K562 (cell line): ENCODE results near the gene SYVN1. TPM values are rescaled to one million over a fixed set of nuclear protein-coding genes. Genes with fewer than 3 reads are reported as not detected.

Experiments
- BMI1 ChIP-seq: fragments of 150-350 bp; IDR thresholded peaks from 2 replicates; pipeline ENCODE4 v1.6.1; 2014; ENCODE audit warnings: low read length
- CBX1 ChIP-seq: sonication (generic); IDR thresholded peaks from 2 replicates; pipeline ENCODE4 v1.6.1; 2016; ENCODE audit warnings: antibody characterized with exemption, low read depth, mild to moderate bottlenecking
- DPF2 ChIP-seq: fragments of 450-650 bp; IDR thresholded peaks from 2 replicates; pipeline ENCODE4 v1.6.1; 2016
- EHMT2 ChIP-seq: fragments of 450-650 bp; IDR thresholded peaks from 2 replicates; pipeline ENCODE4 v1.6.1; 2018; ENCODE audit warnings: antibody characterized with exemption
- EP400 ChIP-seq: fragments of 450-650 bp; IDR thresholded peaks from 2 replicates; pipeline ENCODE4 v1.6.1; 2017; ENCODE audit warnings: antibody characterized with exemption, mild to moderate bottlenecking, moderate library complexity
- ETV1 ChIP-seq: fragments of 450-650 bp; conservative IDR thresholded peaks from 2 replicates; pipeline ENCODE4 v1.6.1; 2016; ENCODE audit warnings: missing genetic modification characterization, control low read depth, low read depth, missing compliant biosample characterization
- ETV5 ChIP-seq: sonication (generic); formaldehyde crosslinking; IDR thresholded peaks from 2 replicates; pipeline ENCODE4 v1.4.0; 2020; ENCODE audit warnings: low read depth, mild to moderate bottlenecking, missing genetic modification reagents
- GABPB1 ChIP-seq: sonication (generic); formaldehyde crosslinking; IDR thresholded peaks from 2 replicates; pipeline ENCODE4 v1.8.0; 2022; ENCODE audit warnings: mild to moderate bottlenecking, missing genetic modification reagents
- HCFC1 ChIP-seq: IDR thresholded peaks from 2 replicates; pipeline ENCODE4 v1.6.1; 2012; ENCODE audit warnings: low read depth, low read length, improper control_type of control experiment
- HNRNPL ChIP-seq: fragments of 200-400 bp; formaldehyde crosslinking; IDR thresholded peaks from 2 replicates; pipeline ENCODE4 v1.6.1; 2017; ENCODE audit warnings: low read depth, mild to moderate bottlenecking, low read length
- HOXB6 ChIP-seq: fragments of 250-450 bp; sonication (Bioruptor Pico); IDR thresholded peaks from 2 replicates; pipeline ENCODE4 v1.5.1; 2022; ENCODE audit warnings: mild to moderate bottlenecking, borderline replicate concordance
- LARP7 ChIP-seq: fragments of 450-650 bp; IDR thresholded peaks from 2 replicates; pipeline ENCODE4 v1.6.1; 2016
- LCOR ChIP-seq: sonication (generic); formaldehyde crosslinking; IDR thresholded peaks from 2 replicates; pipeline ENCODE4 v1.8.0; 2022; ENCODE audit warnings: mild to moderate bottlenecking, missing genetic modification reagents
- MBD2 ChIP-seq: sonication (generic); IDR thresholded peaks from 2 replicates; pipeline ENCODE4 v1.6.1; 2016; ENCODE audit warnings: low read depth, borderline replicate concordance
- MEF2A ChIP-seq: IDR thresholded peaks from 2 replicates; pipeline ENCODE4 v1.6.1; 2011; ENCODE audit warnings: low read depth, mild to moderate bottlenecking, low read length, moderate library complexity; ENCODE audit not compliant: control insufficient read depth
- NFXL1 ChIP-seq: fragments of 450-650 bp; formaldehyde crosslinking; IDR thresholded peaks from 2 replicates; pipeline ENCODE4 v1.4.0; 2021; ENCODE audit warnings: mild to moderate bottlenecking
- PML ChIP-seq: IDR thresholded peaks from 2 replicates; pipeline ENCODE4 v1.6.1; 2012; ENCODE audit warnings: low read length, inconsistent platforms
- RBFOX2 ChIP-seq: fragments of 200-400 bp; formaldehyde crosslinking; IDR thresholded peaks from 2 replicates; pipeline ENCODE4 v1.6.1; 2017; ENCODE audit warnings: low read depth, mild to moderate bottlenecking, low read length, moderate library complexity
- RBM14 ChIP-seq: fragments of 200-400 bp; formaldehyde crosslinking; IDR thresholded peaks from 2 replicates; pipeline ENCODE4 v1.6.1; 2018; ENCODE audit warnings: low read depth, mild to moderate bottlenecking, low read length, moderate library complexity, borderline replicate concordance; ENCODE audit not compliant: insufficient read depth
- RBM34 ChIP-seq: fragments of 200-400 bp; formaldehyde crosslinking; IDR thresholded peaks from 2 replicates; pipeline ENCODE4 v1.6.1; 2018; ENCODE audit warnings: low read length, borderline replicate concordance; ENCODE audit not compliant: insufficient read depth
- SIN3A ChIP-seq, 2 experiments: fragments of 150-350 bp in 1 of 2; IDR thresholded peaks; 2 replicates each; pipeline ENCODE4 v1.6.1; 2011 to 2016; ENCODE audit warnings: borderline replicate concordance in 2 of 2, low read depth in 2 of 2, low read length in 2 of 2, mild to moderate bottlenecking in 2 of 2, moderate library complexity in 2 of 2; ENCODE audit not compliant: control insufficient read depth in 1 of 2
- TAF7 ChIP-seq: fragments of 450-650 bp; IDR thresholded peaks from 2 replicates; pipeline ENCODE4 v1.6.1; 2016; ENCODE audit warnings: missing genetic modification characterization, missing compliant biosample characterization
- ZNF175 ChIP-seq: fragments of 200-800 bp; sonication (Bioruptor generic); IDR thresholded peaks from 2 replicates; pipeline ENCODE4 v1.6.1; 2016; ENCODE audit warnings: low read depth, mild to moderate bottlenecking, missing genetic modification characterization, missing compliant biosample characterization
- ZNF408 ChIP-seq: fragments of 250-450 bp; sonication (Bioruptor Pico); IDR thresholded peaks from 2 replicates; pipeline ENCODE4 v1.4.0; 2020; ENCODE audit warnings: low read depth, mild to moderate bottlenecking, moderate library complexity
- ZNF436 ChIP-seq: fragments of 250-450, 450-650 bp; sonication (Bioruptor Pico); formaldehyde crosslinking; IDR thresholded peaks from 2 replicates; pipeline ENCODE4 v1.7.0; 2020; ENCODE audit warnings: mild to moderate bottlenecking
- ZNF644 ChIP-seq: fragments of 200-800 bp; sonication (Bioruptor generic); IDR thresholded peaks from 2 replicates; pipeline ENCODE4 v1.6.1; 2016; ENCODE audit warnings: low read depth, missing genetic modification characterization, missing compliant biosample characterization
- polyA plus RNA-seq, 8 experiments: library from polyadenylated mRNA; depleted of rRNA in 4 of 8; stranded (reverse) in 5 of 8; unstranded in 3 of 8; fragments of >200 nt; fragmentation: Nextera tagmentation in 2 of 8; fragmentation: Illumina TruSeq in 1 of 8; extraction: Ambion mirVana in 2 of 8; extraction: Trizol in 1 of 8; gene quantifications; 2 replicates each; pipeline versions ENCODE4 v1.2.1 to v1.2.3, GENCODE V29; 2011 to 2014; ENCODE audit warnings: inconsistent platforms in 1 of 8, missing spikeins in 1 of 8
- total RNA-seq, 7 experiments: library from RNA; depleted of rRNA in 6 of 7; stranded (reverse); fragments of >200 nt in 6 of 7; fragmentation: Illumina TruSeq in 2 of 7; extraction: Trizol in 2 of 7; gene quantifications; 2 replicates each; pipeline versions ENCODE4 v1.2.1 to v1.2.3, GENCODE V29; 2011 to 2021; ENCODE audit warnings: low replicate concordance in 1 of 7
- TF ChIP-seq, protein P1 (sequence below), 2 experiments: fragments of 450-650 bp; IDR thresholded peaks; 2 replicates each; pipeline ENCODE4 v1.6.1; 2016
- TF ChIP-seq, protein P2 (sequence below): fragments of 250-450 bp; sonication (Bioruptor Pico); IDR thresholded peaks from 2 replicates; pipeline ENCODE4 v1.8.0; 2021; ENCODE audit warnings: moderate library complexity, mild to moderate bottlenecking, inconsistent platforms

SYVN1 gene
- total and polyA plus RNA-seq, 9 of the 15 experiments (the other 6 are each of a cell fraction or from before 2014, with no cell fraction given) = 0.41 to 47.4 (median 9.9) TPM

DNA sequence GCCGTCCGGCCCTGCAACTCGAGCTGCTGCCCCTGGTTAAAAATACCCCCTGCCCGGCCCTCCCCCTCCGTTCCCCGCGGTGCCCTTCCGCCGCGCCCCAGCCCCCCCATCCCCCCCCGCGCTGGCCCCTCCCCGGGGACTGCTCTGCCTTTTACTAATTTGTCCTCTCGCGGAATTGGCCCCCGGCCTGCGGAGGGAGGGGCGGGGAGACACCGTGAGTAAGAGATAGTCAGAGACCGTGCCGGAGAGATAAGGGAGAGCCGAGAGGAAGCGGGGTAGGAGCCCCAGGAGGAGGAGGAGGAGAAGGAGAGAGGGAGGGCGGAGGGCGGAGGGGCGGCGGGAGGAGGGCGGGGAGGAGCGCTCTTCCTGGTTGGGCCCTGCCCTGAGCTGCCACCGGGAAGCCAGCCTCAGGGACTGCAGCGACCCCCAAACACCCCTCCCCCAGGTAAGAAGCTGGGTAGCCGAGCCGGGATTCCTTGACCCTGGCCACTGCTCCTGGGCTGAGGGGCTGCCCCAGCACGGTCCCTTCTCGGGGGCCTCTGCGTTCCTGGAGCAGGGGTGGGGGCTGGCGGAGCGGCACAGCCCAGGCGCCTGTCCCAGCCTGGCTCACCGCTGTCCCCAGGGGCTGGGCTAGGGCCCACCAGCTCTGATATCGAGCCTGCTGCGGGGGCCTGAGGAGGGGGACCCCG is 47.4 kb upstream of the SYVN1 start, which contains the start of gene CAPN1 (continued):
- TF ChIP-seq ETV5 (CRISPR knock-in tag) (peak; percentile 56; the same call in 1 of the 2 replicates), ZNF436 (CRISPR knock-in tag) (no peak), GABPB1 (CRISPR knock-in tag) (no peak), RBM14 (no peak), EHMT2 (no peak), BMI1 (no peak), CBX1 (no peak), PML (no peak), ZNF408 (no peak), MBD2 (0 out of 2 replicates have a peak, but pooled peaks have one; percentile 30), NFXL1 (no peak), LARP7 (no peak), LCOR (CRISPR knock-in tag) (no peak; the same call in 1 of the 2 replicates), HOXB6 (CRISPR knock-in tag) (no peak), ZNF175 (CRISPR knock-in tag) (no peak), HNRNPL (no peak; the same call in 1 of the 2 replicates), ETV1 (tag) (0 out of 2 replicates have a peak, but pooled peaks have one; percentile 21), ZNF644 (tag) (no peak), HCFC1 (no peak), RBM34 (no peak), TAF7 (tag) (no peak), RBFOX2 (peak; percentile 33; the same call in 1 of the 2 replicates), MEF2A (no peak), DPF2 (peak; percentile 25; the same call in 1 of the 2 replicates), EP400 (peak; percentile 25; the same call in 1 of the 2 replicates), SIN3A (IDR thresholded peaks at IDR 0.05; ENCODE audit: borderline replicate concordance in 2 of 2, control insufficient read depth in 1 of 2, low read depth in 2 of 2, low read length in 2 of 2) (peak in 1 of 2 experiments; percentile 80; a peak in 1 of 4 replicates)
- TF ChIP-seq, protein P1, sequence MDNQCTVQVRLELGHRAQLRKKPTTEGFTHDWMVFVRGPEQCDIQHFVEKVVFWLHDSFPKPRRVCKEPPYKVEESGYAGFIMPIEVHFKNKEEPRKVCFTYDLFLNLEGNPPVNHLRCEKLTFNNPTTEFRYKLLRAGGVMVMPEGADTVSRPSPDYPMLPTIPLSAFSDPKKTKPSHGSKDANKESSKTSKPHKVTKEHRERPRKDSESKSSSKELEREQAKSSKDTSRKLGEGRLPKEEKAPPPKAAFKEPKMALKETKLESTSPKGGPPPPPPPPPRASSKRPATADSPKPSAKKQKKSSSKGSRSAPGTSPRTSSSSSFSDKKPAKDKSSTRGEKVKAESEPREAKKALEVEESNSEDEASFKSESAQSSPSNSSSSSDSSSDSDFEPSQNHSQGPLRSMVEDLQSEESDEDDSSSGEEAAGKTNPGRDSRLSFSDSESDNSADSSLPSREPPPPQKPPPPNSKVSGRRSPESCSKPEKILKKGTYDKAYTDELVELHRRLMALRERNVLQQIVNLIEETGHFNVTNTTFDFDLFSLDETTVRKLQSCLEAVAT (IDR thresholded peaks at IDR 0.05) = no peak
- TF ChIP-seq, protein P2, sequence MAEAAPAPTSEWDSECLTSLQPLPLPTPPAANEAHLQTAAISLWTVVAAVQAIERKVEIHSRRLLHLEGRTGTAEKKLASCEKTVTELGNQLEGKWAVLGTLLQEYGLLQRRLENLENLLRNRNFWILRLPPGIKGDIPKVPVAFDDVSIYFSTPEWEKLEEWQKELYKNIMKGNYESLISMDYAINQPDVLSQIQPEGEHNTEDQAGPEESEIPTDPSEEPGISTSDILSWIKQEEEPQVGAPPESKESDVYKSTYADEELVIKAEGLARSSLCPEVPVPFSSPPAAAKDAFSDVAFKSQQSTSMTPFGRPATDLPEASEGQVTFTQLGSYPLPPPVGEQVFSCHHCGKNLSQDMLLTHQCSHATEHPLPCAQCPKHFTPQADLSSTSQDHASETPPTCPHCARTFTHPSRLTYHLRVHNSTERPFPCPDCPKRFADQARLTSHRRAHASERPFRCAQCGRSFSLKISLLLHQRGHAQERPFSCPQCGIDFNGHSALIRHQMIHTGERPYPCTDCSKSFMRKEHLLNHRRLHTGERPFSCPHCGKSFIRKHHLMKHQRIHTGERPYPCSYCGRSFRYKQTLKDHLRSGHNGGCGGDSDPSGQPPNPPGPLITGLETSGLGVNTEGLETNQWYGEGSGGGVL = no peak
